GM12874 (cell line): Measurements from ENCODE around the gene RAD51B.

Experiments used
- CTCF ChIP-seq: IDR thresholded peaks from 2 replicates; pipeline ENCODE4 v1.5.1; 2011; ENCODE audit warnings: low read depth, mild to moderate bottlenecking, control low read depth, low read length, moderate library complexity; ENCODE audit not compliant: insufficient read depth

RAD51B gene

GRCh38 chr14:68357777-68358176 lies 538.2 kb downstream of the RAD51B start:
- no peak for TF ChIP-seq CTCF

DNA sequence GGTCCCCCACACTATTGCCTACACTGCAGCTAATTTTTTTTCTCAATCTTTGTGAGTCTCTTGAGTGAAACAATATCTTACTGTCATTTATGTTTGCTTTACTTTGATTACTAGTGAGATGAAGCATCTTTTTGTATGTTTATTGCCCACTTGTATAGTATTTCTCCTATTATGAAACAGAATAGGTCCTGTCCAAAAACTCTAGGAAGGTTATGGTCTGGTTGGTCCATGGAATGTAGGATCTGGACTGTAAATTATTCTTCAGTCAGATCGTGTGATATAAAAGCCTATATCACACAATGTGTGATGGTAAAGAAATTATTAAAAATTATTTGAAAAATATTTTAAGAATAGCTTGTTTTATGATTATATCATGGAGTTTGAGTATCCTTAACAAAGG lies 538.9 kb downstream of the RAD51B start:
- no peak for TF ChIP-seq CTCF

- TF ChIP-seq CTCF = no peak
Observed at GRCh38 chr14:68359022-68359836, 539.6 kb downstream of the RAD51B start.

- TF ChIP-seq CTCF = no peak
Observed at GRCh38 chr14:68359837-68360552, 540.4 kb downstream of the RAD51B start.

DNA sequence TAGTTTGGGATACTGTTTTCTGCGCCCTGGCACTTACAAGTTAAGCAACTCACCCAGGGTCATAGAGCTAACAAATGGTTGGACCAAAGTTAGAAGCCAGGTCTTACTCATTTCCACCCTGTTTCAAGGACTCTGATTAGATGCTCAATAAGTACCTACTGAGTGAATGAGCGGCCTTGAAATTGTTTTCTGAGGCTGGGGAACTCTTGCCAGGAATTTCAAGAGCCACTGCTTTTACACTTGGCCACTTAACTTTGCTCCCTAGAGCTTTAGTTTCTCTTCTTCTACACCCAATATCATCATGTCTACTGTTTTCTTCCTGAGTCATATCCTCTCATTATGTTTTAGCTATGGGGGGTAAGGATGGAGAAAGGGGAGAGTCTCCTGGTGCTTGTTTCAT lies 541.7 kb downstream of the RAD51B start:
- TF ChIP-seq CTCF = no peak

DNA sequence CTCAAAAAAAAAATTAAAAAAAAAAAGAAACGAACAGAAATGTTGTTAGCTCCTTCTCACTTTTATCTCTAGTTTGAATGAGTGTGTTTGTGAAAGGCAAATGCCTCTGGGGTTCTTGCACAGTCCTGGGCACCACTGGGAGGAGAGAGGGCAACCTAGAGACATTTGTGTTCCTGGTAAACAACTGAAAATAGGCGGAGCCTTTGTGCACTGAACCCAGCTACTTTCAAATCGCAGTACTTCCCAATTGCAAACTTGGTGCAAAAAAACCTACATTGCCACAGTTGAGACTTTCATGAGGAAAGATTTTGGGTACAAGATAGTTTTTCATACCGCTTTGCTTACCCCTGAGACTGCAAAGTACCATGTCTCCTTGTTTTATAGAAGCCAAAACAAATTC lies 543.3 kb downstream of the RAD51B start:
- TF ChIP-seq CTCF = no peak

- TF ChIP-seq CTCF = no peak
Observed at GRCh38 chr14:68363466-68363842, 543.9 kb downstream of the RAD51B start.
